ENCODE data around the gene EGR4. TPM values are rescaled to one million over a fixed set of nuclear protein-coding genes. Genes with fewer than 3 reads are reported as not detected.

Gene EGR4
- total RNA-seq, 2 donors from 2014 or later = 0.16 TPM; not detected in 1

- Histone ChIP-seq H3K9me3 (no peaks in the 10 kb centered on the region), H3K4me1 (no peaks in the 10 kb centered on the region), H3K36me3 (peaks cover 98% of the 10 kb centered on the region), H3K27me3 (no peaks in the 10 kb centered on the region), H3K4me3 (no peak overlapping the region), H3K27ac (no peak overlapping the region)
- DNase-seq (ENCODE audit: low spot score) = no peak
- no peak for TF ChIP-seq CTCF (IDR thresholded peaks at IDR 0.05)
These were observed 46.5 kb downstream of the EGR4 start for GRCh38 chr2:73246850-73247249.

DNA sequence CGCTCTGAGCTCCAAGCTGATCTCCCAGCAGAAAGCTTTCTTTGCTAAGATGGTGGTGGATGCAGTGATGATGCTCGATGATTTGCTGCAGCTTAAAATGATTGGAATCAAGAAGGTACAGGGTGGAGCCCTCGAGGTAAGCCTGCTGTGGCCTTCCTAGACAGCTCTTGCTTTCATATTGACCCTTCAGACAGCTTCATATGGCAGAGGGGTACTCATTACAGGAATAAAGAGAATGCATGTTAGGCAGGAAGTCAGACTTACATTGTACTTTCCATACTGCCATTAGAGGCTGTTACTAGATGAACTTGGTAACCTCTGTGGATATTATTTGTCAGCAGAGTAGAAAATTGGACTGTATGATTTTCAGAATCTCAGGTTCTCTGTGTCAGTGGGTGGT is 48.8 kb downstream of the EGR4 start:
- Histone ChIP-seq H3K36me3 (peaks cover 97% of the 10 kb centered on the region), H3K9me3 (no peaks in the 10 kb centered on the region), H3K4me3 (no peak overlapping the region), H3K27me3 (no peaks in the 10 kb centered on the region), H3K27ac (no peak overlapping the region), H3K4me1 (peaks cover 0 to 3% of the 10 kb centered on the region in 2 donors)
- DNase-seq (ENCODE audit: low spot score) = no peak
- TF ChIP-seq CTCF (IDR thresholded peaks at IDR 0.05) = no peak

GRCh38 chr2:73243884-73244570 is 49.3 kb downstream of the EGR4 start:
- no peak overlapping the region for H3K4me3 ChIP-seq
- peaks cover 0 to 9% of the 10 kb centered on the region in 2 donors for H3K4me1 ChIP-seq
- no peak for TF ChIP-seq CTCF (IDR thresholded peaks at IDR 0.05)
- peaks cover 95% of the 10 kb centered on the region for H3K36me3 ChIP-seq
- no peak overlapping the region for H3K27ac ChIP-seq
- no peak for DNase-seq (ENCODE audit: low spot score)
- no peaks in the 10 kb centered on the region for H3K9me3 ChIP-seq
- H3K27me3 ChIP-seq = no peaks in the 10 kb centered on the region

Other genes starting within 250 kb of the EGR4 start
- 1 to 10 TPM; 4.5 to 5.8 TPM for gene SFXN5, start 221.8 kb downstream of the EGR4 start, total RNA-seq
- gene RAB11FIP5, start 180.6 kb downstream of the EGR4 start, total RNA-seq = 10 to 100 TPM; 28.6 to 34.1 TPM
- not detected for gene NOTO, start 91.0 kb downstream of the EGR4 start, total RNA-seq
- gene SMYD5, start 79.3 kb downstream of the EGR4 start, total RNA-seq = 10 to 100 TPM; 11.4 to 12.5 TPM
- gene PRADC1, start 60.3 kb downstream of the EGR4 start, total RNA-seq = 100 to 1,000 TPM in 1 of 2 donors, 10 to 100 TPM in 1; 49.5 to 124 TPM
- 100 to 1,000 TPM; 154 to 191 TPM for gene CCT7, start 59.2 kb downstream of the EGR4 start, total RNA-seq
- gene FBXO41, start 9.1 kb downstream of the EGR4 start, total RNA-seq = 1 to 10 TPM; 1.7 to 1.8 TPM
- gene ALMS1, start 92.3 kb upstream of the EGR4 start, total RNA-seq = 10 to 100 TPM in 1 of 2 donors, 1 to 10 TPM in 1; 8.7 to 14.9 TPM

Data from right atrium auricular region (tissue), 2 donors.